SK-N-SH treated with all-trans-retinoic acid at 6 μM for 48 hours (cell line): ENCODE results near the gene ETV6.

Experiments used
- ATAC-seq: fragments of 200-7000 bp; cut with Tn5 transposase; 3 replicates; pipeline ENCODE4 v1.9.1; 2020; ENCODE audit warnings: mild to moderate bottlenecking, moderate library complexity
- ARNTL ChIP-seq: fragments of 450-650 bp; formaldehyde crosslinking; IDR thresholded peaks from 2 replicates; pipeline ENCODE4 v1.5.0; 2020; ENCODE audit warnings: low read depth, mild to moderate bottlenecking, moderate library complexity, borderline replicate concordance
- BACH2 ChIP-seq: fragments of 250-450 bp; sonication (Bioruptor Pico); IDR thresholded peaks from 2 replicates; pipeline ENCODE4 v1.9.0; 2021; ENCODE audit warnings: mild to moderate bottlenecking, borderline replicate concordance
- CSDC2 ChIP-seq: fragments of 250-450 bp; sonication (Bioruptor Pico); IDR thresholded peaks from 2 replicates; pipeline ENCODE4 v1.5.0; 2020; ENCODE audit warnings: mild to moderate bottlenecking, moderate library complexity
- ESRRG ChIP-seq: fragments of 250-450 bp; sonication (Bioruptor Pico); IDR thresholded peaks from 2 replicates; pipeline ENCODE4 v1.6.1; 2021; ENCODE audit warnings: mild to moderate bottlenecking
- OSR1 ChIP-seq: fragments of 250-450 bp; sonication (Bioruptor Pico); IDR thresholded peaks from 2 replicates; pipeline ENCODE4 v1.8.0; 2022; ENCODE audit warnings: moderate library complexity, mild to moderate bottlenecking, inconsistent platforms
- PATZ1 ChIP-seq: fragments of 250-450 bp; sonication (Bioruptor Pico); IDR thresholded peaks from 2 replicates; pipeline ENCODE4 v1.8.0; 2020; ENCODE audit warnings: mild to moderate bottlenecking, moderate library complexity, borderline replicate concordance
- PPARA ChIP-seq: fragments of 250-450 bp; sonication (Bioruptor Pico); IDR thresholded peaks from 2 replicates; pipeline ENCODE4 v1.5.0; 2020; ENCODE audit warnings: mild to moderate bottlenecking, borderline replicate concordance
- RARB ChIP-seq: fragments of 250-450 bp; sonication (Bioruptor Pico); IDR thresholded peaks from 2 replicates; pipeline ENCODE4 v1.8.0; 2021; ENCODE audit warnings: mild to moderate bottlenecking, moderate library complexity
- SNAI2 ChIP-seq: fragments of 250-450 bp; sonication (Bioruptor Pico); IDR thresholded peaks from 2 replicates; pipeline ENCODE4 v1.5.0; 2020; ENCODE audit warnings: mild to moderate bottlenecking, moderate library complexity
- TCF4 ChIP-seq: fragments of 250-450 bp; sonication (Bioruptor Pico); IDR thresholded peaks from 2 replicates; pipeline ENCODE4 v1.8.0; 2021; ENCODE audit warnings: mild to moderate bottlenecking, moderate library complexity, borderline replicate concordance
- TOX ChIP-seq: fragments of 250-450 bp; sonication (Bioruptor Pico); IDR thresholded peaks from 2 replicates; pipeline ENCODE4 v1.8.0; 2021; ENCODE audit warnings: mild to moderate bottlenecking, moderate library complexity, borderline replicate concordance
- TSHZ2 ChIP-seq: fragments of 250-450 bp; sonication (Bioruptor Pico); IDR thresholded peaks from 2 replicates; pipeline ENCODE4 v1.5.0; 2020; ENCODE audit warnings: mild to moderate bottlenecking, moderate library complexity
- ZC3H10 ChIP-seq: fragments of 250-450 bp; sonication (Bioruptor Pico); IDR thresholded peaks from 2 replicates; pipeline ENCODE4 v1.5.1; 2021; ENCODE audit warnings: mild to moderate bottlenecking, moderate library complexity
- ZFP3 ChIP-seq: fragments of 250-450 bp; sonication (Bioruptor Pico); IDR thresholded peaks from 2 replicates; pipeline ENCODE4 v1.5.0; 2020; ENCODE audit warnings: mild to moderate bottlenecking, moderate library complexity
- ZFP30 ChIP-seq: fragments of 450-650 bp; formaldehyde crosslinking; IDR thresholded peaks from 2 replicates; pipeline ENCODE4 v1.5.0; 2022; ENCODE audit warnings: mild to moderate bottlenecking, moderate library complexity
- ZNF565 ChIP-seq: fragments of 450-650 bp; formaldehyde crosslinking; conservative IDR thresholded peaks from 2 replicates; pipeline ENCODE4 v1.5.0; 2020; ENCODE audit warnings: low read depth, mild to moderate bottlenecking, moderate library complexity
- ZNF8 ChIP-seq: fragments of 450-650 bp; formaldehyde crosslinking; IDR thresholded peaks from 2 replicates; pipeline ENCODE4 v1.5.0; 2020; ENCODE audit warnings: mild to moderate bottlenecking, moderate library complexity
- TF ChIP-seq, protein P1 (sequence below): fragments of 250-450 bp; sonication (Bioruptor Pico); IDR thresholded peaks from 2 replicates; pipeline ENCODE4 v1.8.0; 2021; ENCODE audit warnings: low read depth, mild to moderate bottlenecking, moderate library complexity, borderline replicate concordance
- TF ChIP-seq, protein P2 (sequence below): fragments of 250-450 bp; sonication (Bioruptor Pico); IDR thresholded peaks from 2 replicates; pipeline ENCODE4 v1.5.1; 2021; ENCODE audit warnings: mild to moderate bottlenecking, moderate library complexity

Gene ETV6

DNA sequence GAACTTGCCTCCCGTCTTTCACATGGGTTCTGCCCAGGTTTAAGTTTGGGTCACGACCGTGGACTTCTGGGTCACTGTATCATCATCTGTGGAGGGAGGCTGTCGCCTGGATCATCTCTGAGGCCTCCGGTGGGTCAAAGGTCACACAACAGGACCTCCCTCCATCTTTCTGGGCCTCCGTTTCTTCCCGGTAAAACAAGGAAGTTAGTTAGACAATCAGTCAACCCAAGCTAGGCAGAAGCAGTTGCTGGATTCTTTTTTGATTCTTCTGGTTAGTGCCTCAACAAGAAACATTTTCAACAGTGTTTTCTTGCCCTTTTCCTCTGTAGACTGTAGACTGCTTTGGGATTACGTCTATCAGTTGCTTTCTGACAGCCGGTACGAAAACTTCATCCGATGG, 234.6 kb downstream of the ETV6 start:
- TF ChIP-seq ARNTL (CRISPR knock-in tag) (no peak), TOX (no peak), SNAI2 (CRISPR knock-in tag) (no peak), ZFP3 (CRISPR knock-in tag) (no peak), ZNF565 (CRISPR knock-in tag) (no peak)
- TF ChIP-seq, protein P1, sequence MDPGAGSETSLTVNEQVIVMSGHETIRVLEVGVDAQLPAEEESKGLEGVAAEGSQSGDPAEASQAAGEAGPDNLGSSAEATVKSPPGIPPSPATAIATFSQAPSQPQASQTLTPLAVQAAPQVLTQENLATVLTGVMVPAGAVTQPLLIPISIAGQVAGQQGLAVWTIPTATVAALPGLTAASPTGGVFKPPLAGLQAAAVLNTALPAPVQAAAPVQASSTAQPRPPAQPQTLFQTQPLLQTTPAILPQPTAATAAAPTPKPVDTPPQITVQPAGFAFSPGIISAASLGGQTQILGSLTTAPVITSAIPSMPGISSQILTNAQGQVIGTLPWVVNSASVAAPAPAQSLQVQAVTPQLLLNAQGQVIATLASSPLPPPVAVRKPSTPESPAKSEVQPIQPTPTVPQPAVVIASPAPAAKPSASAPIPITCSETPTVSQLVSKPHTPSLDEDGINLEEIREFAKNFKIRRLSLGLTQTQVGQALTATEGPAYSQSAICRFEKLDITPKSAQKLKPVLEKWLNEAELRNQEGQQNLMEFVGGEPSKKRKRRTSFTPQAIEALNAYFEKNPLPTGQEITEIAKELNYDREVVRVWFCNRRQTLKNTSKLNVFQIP: no peak
- no peak for ATAC-seq

DNA sequence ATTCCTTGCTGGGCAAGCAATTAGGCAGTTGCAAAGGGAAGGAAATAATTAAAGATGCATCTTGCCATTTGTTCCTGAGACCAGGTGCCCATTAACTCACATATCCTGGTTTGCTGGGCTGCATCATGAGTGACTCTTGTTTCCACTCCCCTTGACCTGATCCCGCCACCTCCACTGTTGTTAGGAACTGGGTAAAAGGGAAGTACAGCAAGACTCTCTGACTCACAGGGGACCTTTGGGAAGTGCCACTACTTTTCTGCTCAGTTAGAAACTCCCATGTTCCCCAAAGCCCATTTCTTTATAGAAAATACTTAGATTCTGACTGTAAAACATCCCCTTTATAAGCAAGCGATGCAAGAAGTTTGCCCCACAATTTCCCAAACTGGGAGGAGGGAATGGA, 235.2 kb downstream of the ETV6 start:
- ATAC-seq: no peak
- TF ChIP-seq CSDC2 (no peak), SNAI2 (CRISPR knock-in tag) (no peak), ZC3H10 (CRISPR knock-in tag) (no peak), BACH2 (CRISPR knock-in tag) (no peak), TOX (no peak), ZFP3 (CRISPR knock-in tag) (no peak), PATZ1 (no peak), ZFP30 (no peak), TCF4 (no peak), OSR1 (no peak), ZNF8 (no peak), ARNTL (CRISPR knock-in tag) (no peak), PPARA (CRISPR knock-in tag) (no peak), ZNF565 (CRISPR knock-in tag) (no peak), TSHZ2 (CRISPR knock-in tag) (no peak), RARB (CRISPR knock-in tag) (no peak), ESRRG (no peak)
- TF ChIP-seq, protein P1: no peak
- TF ChIP-seq, protein P2, sequence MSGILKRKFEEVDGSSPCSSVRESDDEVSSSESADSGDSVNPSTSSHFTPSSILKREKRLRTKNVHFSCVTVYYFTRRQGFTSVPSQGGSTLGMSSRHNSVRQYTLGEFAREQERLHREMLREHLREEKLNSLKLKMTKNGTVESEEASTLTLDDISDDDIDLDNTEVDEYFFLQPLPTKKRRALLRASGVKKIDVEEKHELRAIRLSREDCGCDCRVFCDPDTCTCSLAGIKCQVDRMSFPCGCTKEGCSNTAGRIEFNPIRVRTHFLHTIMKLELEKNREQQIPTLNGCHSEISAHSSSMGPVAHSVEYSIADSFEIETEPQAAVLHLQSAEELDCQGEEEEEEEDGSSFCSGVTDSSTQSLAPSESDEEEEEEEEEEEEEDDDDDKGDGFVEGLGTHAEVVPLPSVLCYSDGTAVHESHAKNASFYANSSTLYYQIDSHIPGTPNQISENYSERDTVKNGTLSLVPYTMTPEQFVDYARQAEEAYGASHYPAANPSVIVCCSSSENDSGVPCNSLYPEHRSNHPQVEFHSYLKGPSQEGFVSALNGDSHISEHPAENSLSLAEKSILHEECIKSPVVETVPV (CRISPR knock-in tag): no peak

- TF ChIP-seq, protein P1: no peak
- no peak for TF ChIP-seq TCF4
- TF ChIP-seq, all 23 proteins: peak for 0
- peak; percentile 76 for ATAC-seq
Measured at GRCh38 chr12:11885261-11886038, 236.0 kb downstream of the ETV6 start.
